GF-D8 (cell line): Measurements from ENCODE around the gene MAG.

Experiments
- DNase-seq: peaks from one replicate; lab custom pipeline; 2025; lab: John Stamatoyannopoulos, UW

Gene MAG

DNA sequence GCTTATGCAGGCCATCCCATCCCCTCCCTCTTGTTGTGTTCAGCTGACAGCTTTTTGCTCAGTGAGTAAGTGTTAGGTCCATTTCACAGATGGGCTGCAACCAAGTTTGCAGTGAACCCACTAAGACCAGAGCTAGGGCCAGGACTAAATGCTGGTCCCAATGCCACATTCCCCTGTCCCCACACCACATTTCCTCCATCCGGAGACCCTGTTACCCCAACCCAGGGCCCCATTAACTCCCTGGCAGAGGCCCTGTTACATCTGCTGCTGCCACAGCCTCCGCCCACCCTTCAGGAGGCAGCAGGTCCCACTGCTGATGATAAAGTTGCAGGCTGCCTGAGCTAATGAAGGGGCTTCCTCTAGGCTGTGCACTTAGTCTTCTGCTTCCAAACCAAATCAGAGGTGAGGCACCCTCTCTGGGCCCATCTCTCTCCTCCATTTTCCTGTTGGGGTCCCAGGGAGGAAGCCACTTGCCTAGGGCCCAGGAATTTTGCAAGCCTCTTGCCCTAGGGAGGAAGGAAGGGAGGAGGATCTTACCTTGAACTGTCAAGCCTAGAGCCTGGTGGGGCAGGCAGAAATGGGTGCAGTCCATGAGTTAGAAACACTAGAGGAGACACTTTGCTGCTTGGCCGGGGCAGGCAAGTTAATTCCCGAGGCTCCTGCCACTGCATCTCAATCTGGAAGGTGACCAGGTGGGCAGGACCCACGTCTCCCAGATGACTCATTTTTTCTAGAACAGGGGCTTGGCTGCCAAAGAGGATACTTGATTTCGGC lies 26.6 kb upstream of the MAG start:
- no peak for DNase-seq

DNA sequence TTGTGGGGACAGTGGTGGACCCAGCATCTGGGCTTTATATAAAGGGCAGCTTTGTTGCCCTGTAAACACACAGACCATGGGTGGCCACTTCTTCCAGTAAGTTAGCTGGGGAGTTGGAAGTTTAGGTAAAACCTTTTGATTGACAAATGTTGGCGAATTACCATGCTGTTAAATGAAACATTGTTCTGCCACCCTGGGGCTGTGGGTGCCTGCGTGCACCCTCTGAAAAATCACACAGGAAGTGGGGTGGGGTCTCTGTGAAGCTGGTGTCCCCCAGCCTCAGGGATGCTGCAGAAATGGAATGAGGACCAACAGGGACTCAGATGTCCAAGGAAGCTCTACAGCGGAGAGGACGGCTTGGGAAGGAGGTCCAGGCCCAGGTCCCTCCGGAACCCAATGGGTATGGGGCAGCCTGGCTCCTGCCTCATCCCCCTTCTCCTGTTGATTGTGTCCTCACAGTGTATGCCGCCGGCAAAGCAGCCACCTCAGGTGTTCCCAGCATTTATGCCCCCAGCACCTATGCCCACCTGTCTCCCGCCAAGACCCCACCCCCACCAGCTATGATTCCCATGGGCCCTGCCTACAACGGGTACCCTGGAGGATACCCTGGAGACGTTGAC lies 26.0 kb upstream of the MAG start:
- no peak for DNase-seq

DNA sequence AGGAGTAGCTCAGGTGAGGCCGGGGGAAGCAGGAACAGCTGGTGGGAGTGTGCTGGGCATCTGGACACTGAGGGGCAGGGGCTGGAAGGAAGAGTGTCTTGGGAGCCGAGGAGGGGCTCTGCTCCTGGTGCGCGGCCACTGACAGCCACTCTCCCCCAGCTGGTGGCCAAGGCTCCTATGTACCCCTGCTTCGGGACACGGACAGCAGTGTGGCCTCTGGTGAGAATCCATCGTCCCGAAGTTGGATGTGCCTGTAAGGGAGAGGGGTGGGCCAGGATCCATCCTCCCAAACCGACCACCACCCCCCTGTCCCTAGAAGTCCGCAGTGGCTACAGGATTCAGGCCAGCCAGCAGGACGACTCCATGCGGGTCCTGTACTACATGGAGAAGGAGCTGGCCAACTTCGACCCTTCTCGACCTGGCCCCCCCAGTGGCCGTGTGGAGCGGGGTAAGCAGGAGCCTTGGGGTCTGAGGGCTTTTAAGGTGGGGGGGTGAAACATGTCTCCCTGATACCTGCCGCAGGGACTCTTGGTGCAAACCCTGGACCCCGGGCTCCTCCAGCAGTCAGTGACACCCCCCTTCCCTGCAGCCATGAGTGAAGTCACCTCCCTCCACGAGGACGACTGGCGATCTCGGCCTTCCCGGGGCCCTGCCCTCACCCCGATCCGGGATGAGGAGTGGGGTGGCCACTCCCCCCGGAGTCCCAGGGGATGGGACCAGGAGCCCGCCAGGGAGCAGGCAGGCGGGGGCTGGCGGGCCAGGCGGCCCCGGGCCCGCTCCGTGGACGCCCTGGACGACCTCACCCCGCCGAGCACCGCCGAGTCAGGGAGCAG lies 25.2 kb upstream of the MAG start:
- no peak for DNase-seq

- DNase-seq = no peak
Measured at GRCh38 chr19:35267353-35267817, 24.6 kb upstream of the MAG start.

DNA sequence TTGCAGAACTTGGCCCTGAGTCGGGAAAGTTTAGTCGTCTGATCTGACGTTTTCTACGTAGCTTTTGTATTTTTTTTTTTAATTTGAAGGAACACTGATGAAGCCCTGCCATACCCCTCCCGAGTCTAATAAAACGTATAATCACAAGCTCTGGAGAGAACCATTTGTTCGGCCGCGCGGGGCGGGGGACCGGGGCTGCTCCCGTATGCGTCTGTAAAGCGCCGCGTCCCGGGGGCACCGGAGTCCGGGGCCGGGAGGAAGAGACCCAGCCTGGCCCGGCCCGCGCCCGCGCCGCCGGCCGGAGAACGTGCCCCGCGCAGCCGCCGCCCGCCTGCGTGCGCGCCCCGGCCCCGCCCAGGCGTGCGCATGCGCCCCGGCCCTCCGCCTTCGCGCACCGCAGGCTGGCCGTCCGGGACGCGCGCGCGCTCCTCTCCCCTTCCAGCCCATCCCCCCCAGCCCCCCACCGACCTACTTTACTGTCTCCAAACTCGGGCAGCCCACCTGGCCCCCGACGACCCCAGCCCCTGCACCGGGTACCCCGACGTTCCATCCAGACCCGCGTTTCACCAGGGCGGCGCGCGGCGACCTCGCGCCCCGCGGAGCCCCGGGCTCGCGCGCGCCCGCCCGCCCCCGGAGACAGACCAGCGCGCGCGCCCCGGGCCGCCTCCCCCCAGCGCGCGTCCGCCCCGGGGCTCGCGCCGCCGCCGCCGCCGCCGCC lies 24.0 kb upstream of the MAG start:
- DNase-seq = peak; percentile 11

GRCh38 chr19:35268536-35269437 lies 23.2 kb upstream of the MAG start, which contains the start of gene USF2:
TSS of gene USF2 (plus strand) at chr19:35268962. CDS start at chr19:35269102, 140 bp downstream.
- DNase-seq = peak; percentile 9

GRCh38 chr19:35269438-35270117 lies 22.4 kb upstream of the MAG start:
- DNase-seq = peak; percentile 61

DNA sequence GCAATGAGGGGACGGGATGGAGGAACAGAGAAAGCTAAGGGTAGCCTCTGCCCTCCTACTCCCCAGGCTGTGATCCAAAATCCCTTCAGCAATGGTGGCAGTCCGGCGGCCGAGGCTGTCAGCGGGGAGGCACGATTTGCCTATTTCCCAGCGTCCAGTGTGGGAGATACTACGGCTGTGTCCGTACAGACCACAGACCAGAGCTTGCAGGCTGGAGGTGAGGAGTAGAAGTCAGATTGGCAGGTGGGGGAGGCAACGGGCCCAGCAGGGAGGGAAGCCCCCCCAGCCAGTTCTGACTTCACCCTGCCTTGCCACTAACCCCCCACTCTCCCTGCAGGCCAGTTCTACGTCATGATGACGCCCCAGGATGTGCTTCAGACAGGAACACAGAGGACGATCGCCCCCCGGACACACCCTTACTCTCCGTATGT lies 21.6 kb upstream of the MAG start:
- DNase-seq = no peak

GRCh38 chr19:35271546-35271945 lies 20.4 kb upstream of the MAG start:
- DNase-seq = no peak

GRCh38 chr19:35272122-35272719 lies 19.7 kb upstream of the MAG start:
- DNase-seq = peak; percentile 12

DNA sequence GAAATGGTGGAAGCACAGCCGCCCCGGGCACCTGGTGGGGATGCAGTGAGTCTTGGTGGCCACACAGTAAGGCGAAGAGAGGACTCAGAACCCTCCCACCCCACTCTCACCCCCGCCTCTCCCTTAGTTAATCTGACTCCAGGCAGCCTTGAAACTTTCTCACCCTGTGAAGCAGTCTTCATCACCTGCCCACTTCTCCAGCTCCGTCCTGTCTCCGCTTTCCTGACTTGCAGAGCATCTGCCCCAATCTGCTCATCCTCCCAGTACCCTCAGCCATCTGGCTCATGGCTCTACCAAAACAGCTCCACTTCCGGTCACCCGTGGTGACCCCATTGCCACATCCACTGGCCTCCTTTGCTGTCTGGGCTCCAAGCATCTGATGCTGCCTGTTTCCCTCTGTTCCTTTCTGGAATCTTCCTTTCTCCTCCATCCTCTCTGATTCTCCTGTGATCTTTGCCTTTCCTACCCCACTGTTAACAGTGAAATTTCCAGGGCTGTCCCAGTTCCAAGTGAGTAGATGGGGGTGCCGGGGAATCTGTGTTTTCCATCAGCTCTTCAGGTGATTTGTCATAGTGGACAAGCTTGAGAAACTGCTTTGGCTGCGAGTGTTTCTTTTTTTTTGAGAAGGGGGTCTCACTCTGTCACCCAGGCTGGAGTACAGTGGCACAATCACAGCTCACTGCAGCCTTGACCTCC lies 18.9 kb upstream of the MAG start:
- DNase-seq = no peak

- no peak for DNase-seq
Measured at GRCh38 chr19:35273686-35274259, 18.2 kb upstream of the MAG start.

- DNase-seq = no peak
Measured at GRCh38 chr19:35274323-35274722, 17.6 kb upstream of the MAG start.

DNA sequence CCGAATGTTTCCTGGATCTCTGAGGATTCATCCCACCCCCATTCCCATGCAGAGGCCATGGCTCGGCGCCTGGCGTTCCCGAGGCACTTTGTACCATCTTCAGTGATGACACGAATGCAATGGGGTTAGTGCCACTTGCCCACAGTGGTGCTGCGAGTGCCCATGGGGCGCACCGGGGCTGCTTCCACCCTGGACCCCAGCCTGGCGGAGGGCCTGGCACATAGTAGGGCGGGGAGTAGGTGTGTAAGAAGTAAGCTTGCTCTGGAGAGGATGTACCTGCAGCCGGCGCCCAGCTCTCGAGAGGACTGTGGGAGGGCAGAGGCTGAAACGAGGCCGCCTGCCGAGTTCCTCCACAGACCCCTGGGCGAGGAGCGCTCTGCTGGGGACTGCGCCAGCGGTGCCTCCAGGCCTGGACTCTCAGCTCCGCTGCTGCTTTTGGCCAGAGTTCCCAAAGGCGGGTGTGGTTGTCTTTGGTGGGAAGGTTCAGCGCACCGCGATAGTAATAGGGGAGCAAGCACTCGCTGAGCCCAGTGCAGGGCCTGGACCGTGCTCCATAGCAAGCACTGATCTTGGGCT lies 15.2 kb upstream of the MAG start:
- DNase-seq = no peak

DNA sequence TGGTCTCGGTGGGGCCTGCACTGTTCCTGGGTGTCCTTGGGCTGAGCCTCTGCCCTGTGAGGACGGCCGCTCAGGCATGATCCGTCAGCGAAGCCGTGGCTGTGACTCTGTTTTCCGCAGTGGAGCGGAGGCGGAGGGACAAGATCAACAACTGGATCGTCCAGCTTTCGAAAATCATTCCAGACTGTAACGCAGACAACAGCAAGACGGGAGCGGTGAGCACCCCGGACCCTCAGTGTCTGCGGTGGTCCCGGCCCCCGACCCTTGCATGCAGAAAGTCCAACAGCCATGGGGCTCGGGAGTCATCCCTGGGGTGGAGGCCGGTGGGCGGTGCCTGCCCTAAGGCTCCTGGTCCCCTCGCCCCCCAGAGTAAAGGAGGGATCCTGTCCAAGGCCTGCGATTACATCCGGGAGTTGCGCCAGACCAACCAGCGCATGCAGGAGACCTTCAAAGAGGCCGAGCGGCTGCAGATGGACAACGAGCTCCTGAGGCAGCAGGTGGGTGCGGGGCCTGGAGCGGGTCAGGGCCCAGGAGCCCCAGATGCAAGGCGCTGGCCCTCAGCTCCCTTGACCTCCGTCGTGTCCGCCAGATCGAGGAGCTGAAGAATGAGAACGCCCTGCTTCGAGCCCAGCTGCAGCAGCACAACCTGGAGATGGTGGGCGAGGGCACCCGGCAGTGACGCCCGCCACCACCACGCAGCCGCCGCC lies 13.2 kb upstream of the MAG start:
- DNase-seq = no peak

DNA sequence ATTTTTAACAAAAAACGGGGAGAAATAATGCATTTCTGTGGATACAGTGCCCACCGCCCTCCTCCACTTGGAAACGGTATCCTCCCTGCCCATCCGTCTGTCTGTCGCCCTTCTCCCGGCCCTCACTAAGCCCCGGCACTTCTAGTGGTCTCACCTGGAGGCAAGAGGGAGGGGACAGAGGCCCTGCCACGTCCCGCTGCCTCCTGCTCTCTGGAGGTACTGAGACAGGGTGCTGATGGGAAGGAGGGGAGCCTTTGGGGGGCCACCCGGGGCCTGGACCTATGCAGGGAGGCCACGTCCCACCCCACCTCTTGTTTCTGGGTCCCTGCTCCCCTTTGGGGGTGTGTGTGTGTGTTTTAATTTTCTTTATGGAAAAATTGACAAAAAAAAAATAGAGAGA lies 12.6 kb upstream of the MAG start:
- no peak for DNase-seq

DNA sequence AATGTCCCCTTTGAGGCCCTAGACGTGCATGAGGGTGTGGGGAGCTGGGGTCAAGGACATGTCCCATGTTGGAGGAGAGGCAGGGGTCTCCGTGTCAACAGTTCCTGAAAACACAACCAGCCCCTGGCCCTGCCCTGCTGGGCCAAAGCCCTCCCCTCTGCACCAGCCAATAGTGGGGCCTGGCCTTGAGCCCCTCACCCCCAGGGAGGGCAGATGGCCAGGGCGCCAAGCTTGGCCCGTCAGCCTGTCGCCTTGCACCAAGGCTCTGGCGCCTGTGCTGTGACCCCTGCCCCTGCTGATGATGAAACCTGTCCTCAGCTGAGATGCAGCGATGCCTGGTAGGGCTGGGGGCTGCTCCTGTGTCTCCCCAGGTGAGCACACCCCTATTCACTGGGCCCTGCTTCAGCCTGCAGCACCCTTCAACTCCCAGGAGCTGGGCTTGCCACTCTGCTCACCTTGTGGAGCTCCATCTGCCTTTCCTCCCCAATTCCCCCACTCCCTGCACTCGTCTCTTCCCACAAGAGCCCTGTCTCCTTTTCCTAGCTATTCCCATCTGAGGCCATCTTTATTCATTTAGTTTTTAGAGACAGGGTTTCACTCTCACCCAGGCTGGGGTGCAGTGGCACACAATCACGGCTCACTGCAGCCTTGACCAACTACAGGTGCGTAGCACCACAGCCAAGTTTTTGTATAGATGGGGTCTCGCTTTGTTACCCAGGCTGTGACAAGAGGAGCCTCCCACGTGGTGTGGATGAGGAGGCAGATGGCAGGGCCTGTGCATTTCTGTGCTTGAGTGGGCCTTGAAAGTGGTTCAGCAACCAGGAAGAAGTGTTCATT lies 11.8 kb upstream of the MAG start:
- no peak for DNase-seq
